GM12891 (cell line): ENCODE data around the gene HAGH. TPM values are rescaled to one million over a fixed set of nuclear protein-coding genes. Genes with fewer than 3 reads are reported as not detected.
"Not testable (repeated sequence)": the region's sequence is repeated elsewhere in the genome, so short reads cannot be mapped to it uniquely, and the experiment has no call there.

ENCODE experiments used
- DNase-seq: peaks from one replicate; pipeline ENCODE4 v3.0.0; 2011; ENCODE audit warnings: low spot score; ENCODE audit not compliant: insufficient read length
- FAIRE-seq: peaks from 2 replicates; lab custom pipeline; 2011; peaks lifted over from hg19 to GRCh38; lab: Jason Lieb, UNC
- PAX5 ChIP-seq: IDR thresholded peaks from 2 replicates; pipeline ENCODE4 v1.6.1; 2011; ENCODE audit warnings: low read length, moderate library complexity, mild to moderate bottlenecking; ENCODE audit not compliant: insufficient read depth, severe bottlenecking
- POLR2A ChIP-seq: IDR thresholded peaks from 2 replicates; pipeline ENCODE4 v1.6.1; 2011; ENCODE audit warnings: low read depth, low read length, control low read depth
- POLR2AphosphoS5 ChIP-seq: IDR thresholded peaks from 2 replicates; pipeline ENCODE4 v1.6.1; 2011; ENCODE audit warnings: low read depth, low read length, control low read depth
- POU2F2 ChIP-seq: IDR thresholded peaks from 2 replicates; pipeline ENCODE4 v1.6.1; 2011; ENCODE audit warnings: low read depth, mild to moderate bottlenecking, control low read depth, low read length, moderate library complexity
- SPI1 ChIP-seq: IDR thresholded peaks from 2 replicates; pipeline ENCODE4 v1.6.1; 2011; ENCODE audit warnings: low read depth, low read length, control low read depth
- TAF1 ChIP-seq: IDR thresholded peaks from 2 replicates; pipeline ENCODE4 v1.6.1; 2011; ENCODE audit warnings: low read depth, low read length, control low read depth
- polyA plus RNA-seq: library from polyadenylated mRNA; unstranded; fragments of >200 nt; gene quantifications from one replicate; pipeline ENCODE4 v1.2.1, GENCODE V29; 2012; ENCODE audit warnings: low read depth, missing spikeins, inconsistent platforms; ENCODE audit not compliant: missing spikeins

Gene HAGH
- polyA plus RNA-seq = 15.7 TPM

DNA sequence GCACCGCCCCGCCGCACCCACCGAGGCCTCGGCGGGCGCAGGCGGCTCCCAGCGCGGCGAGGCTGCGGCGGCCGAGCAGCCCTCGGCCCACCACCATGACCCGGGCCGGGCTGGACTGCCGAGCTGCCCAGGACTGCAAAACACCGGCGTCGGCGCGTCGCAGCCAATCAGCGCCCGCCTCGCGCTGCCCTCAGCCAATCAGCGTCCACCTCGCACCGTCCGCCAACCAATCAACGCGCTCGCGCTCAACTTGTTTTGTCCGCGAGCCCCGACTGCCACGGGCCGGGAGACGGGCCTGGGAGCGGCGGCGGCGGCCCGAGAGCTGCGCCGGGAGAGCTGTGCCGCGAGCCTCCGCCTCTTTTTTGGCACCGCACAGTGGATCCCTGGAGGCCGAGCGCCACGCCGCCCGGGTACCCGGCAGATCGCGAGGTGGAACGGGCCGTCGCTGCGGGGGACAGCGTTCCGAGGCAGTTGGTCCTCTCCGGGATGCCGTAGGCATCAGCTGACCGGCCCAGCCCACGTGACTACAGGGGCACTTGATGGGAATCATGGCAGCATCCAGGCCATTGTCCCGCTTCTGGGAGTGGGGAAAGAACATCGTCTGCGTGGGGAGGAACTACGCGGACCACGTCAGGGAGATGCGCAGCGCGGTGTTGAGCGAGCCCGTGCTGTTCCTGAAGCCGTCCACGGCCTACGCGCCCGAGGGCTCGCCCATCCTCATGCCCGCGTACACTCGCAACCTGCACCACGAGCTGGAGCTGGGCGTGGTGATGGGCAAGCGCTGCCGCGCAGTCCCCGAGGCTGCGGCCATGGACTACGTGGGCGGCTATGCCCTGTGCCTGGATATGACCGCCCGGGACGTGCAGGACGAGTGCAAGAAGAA lies at the start of gene HAGH, which contains the start of gene FAHD1:
HAGH (minus strand) TSS at position 135 of the 883 bp plus-strand sequence; CDS start at position 97, 38 bp downstream.
FAHD1 (plus strand) TSS at position 516 of the 883 bp plus-strand sequence; CDS start at position 549, 33 bp downstream.
- peak; percentile 100 for FAIRE-seq
- peak; percentile 98 for DNase-seq
- peak; percentile 80 for TF ChIP-seq POLR2AphosphoS5
- TF ChIP-seq POU2F2 = peak; percentile 80
- no peak for TF ChIP-seq PAX5
- peak; percentile 74 for TF ChIP-seq POLR2A
- TF ChIP-seq SPI1 = no peak
- peak; percentile 40; the same call in 1 of the 2 replicates for TF ChIP-seq TAF1

DNA sequence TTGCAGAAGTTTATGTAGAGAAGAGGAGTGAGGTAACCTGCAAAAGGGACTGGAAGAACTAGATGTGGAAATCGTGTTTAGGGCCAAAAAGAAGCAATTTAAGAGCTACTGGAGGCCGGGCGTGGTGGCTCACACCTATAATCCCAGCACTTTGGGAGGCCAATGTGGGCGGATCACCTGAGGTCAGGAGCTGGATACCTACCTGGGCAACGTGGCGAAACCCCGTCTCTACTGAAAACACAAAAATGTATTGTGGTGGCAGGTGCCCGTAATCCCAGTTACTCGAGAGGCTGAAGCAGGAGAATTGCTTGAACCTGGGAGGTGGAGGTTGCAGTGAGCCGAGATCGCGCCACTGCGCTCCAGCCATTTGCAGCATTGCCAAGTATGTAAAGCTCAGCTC lies 49.4 kb upstream of the HAGH start:
- not testable (repeated sequence) for DNase-seq
- FAIRE-seq = peak; percentile 51

DNA sequence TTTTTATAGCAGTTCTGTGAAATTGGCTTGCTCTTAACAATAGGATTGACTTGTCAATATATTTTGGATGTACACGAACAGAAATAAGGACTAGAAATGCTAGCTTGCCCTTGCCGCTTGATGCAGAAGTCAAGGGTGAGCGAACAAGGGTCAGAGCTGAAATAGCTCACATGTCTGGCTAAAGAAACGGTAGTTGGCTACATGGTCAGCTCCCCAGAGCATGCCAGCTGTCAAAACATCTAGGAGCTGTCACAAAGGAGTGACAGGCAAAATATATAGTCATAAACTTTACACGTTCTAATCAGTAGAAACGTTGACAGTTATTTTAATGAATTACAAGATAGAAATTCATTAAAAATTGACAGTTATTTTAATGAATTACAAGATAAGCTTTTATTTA lies 48.2 kb upstream of the HAGH start:
- TF ChIP-seq POLR2AphosphoS5 = no peak
- TF ChIP-seq SPI1 = no peak
- TF ChIP-seq POLR2A = no peak
- TF ChIP-seq TAF1 = no peak
- TF ChIP-seq PAX5 = no peak
- no peak for TF ChIP-seq POU2F2
- DNase-seq = no peak
- peak; percentile 13 for FAIRE-seq

DNA sequence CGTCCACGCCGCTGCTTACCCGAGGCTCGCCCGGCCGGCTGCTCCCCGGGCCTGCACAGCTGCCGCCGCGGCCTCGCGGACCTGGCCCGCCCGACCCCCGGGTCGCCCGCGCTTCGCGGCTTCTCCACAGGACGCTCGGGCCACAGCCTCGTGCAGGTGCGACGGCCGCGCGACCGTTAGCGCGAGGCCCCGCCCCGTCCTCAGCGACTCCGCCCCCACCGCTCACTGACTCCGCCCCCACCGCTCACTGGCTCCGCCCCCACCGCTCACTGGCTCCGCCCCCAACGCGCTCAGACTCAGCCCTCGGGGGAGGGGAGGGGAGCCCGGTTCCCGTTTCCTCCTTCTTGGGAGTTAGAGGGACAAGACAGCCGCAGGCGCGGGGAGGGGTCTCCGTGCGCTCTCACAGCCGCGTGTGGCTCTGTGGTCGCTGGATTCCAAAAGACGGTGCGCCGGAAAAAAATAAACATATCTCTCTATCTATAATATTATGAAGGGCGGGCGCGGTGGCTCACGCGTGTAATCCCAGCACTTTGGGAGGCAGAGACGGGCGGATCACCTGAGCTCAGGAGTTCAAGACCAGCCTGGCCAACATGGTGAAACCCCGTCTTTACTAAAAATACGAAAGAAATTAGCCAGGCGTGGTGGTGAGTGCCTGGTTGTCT lies 45.5 kb upstream of the HAGH start, which contains the start of gene MEIOB:
MEIOB (minus strand) TSS at position 191 of the 662 bp plus-strand sequence. CDS start 3,989 bp downstream, outside the sequence.
- no peak for TF ChIP-seq POU2F2
- no peak for TF ChIP-seq TAF1
- TF ChIP-seq SPI1 = no peak
- TF ChIP-seq PAX5 = no peak
- TF ChIP-seq POLR2A = no peak
- no peak for TF ChIP-seq POLR2AphosphoS5
- FAIRE-seq (no peak), DNase-seq (no peak)

DNA sequence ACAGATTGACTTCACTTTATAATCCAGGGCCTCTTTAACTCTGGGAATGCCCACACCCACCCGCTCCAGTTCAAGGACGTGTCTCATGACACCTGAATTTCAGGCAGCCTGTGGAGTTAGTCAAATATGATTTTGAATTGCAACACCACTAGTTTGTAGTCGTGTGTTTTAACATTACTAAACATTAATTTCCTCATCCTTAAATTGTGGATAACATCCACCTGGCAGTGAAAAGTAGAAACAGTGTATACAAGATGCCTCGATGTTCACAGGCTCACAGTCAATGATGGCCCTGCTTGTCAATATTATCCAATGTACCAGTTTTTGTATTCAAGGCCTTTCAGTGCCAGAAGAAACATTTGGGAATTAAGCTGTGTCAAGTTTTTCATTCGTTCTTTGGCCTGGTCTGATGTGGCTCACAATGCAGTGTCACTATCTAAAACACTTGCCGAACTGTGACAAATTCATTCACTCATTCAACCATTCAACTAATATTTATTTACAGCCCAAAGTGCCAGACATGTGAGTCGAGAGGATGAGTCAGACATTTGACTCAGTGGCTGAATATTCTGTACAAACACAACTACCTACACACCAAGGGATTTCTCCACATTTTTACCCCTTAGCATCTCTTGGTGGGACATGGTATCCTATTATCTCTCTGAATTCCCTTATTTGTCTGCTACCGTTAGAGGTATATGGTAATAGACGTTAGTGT lies 43.9 kb upstream of the HAGH start:
- DNase-seq (no peak), FAIRE-seq (no peak)
- no peak for TF ChIP-seq PAX5
- no peak for TF ChIP-seq POLR2AphosphoS5
- no peak for TF ChIP-seq POLR2A
- TF ChIP-seq TAF1 = no peak
- TF ChIP-seq POU2F2 = no peak
- no peak for TF ChIP-seq SPI1

DNA sequence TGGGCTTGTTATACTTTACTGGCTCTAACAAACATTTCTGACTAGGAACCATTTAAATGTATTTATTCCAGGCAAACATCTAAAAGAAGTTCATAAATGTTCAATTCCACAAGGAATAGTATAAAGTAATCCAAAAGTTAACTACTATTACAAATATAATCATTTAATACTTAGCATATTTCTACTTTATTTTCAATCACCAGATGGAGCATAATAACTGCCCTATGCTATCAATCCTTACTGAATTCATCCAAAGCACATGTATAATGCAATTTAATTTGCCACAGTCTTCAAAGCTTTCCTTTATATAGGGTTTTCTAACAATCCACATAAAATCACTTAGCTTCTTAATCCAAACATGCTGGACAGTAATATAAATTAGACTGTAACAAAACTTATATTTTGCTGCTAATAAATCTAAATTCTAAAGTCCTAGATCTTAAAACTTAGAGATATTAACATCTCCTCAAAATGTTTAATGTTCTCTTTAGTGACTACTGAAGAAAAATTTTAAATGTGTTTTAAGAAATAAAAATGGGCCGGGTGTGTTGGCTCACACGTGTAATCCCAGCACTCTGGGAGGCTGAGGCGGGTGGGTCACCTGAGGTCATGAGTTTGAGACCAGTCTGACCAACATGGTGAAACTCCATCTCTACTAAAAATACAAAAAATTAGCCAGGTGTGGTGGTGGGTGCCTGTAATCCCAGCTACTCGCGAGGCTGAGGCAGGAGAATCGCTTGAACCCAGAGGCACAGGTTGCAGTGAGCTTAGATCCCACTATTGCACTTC lies 39.5 kb upstream of the HAGH start:
- no peak for TF ChIP-seq POLR2AphosphoS5
- TF ChIP-seq SPI1 = no peak
- no peak for TF ChIP-seq POLR2A
- no peak for TF ChIP-seq POU2F2
- TF ChIP-seq TAF1 = no peak
- TF ChIP-seq PAX5 = no peak
- DNase-seq (no peak), FAIRE-seq (no peak)

DNA sequence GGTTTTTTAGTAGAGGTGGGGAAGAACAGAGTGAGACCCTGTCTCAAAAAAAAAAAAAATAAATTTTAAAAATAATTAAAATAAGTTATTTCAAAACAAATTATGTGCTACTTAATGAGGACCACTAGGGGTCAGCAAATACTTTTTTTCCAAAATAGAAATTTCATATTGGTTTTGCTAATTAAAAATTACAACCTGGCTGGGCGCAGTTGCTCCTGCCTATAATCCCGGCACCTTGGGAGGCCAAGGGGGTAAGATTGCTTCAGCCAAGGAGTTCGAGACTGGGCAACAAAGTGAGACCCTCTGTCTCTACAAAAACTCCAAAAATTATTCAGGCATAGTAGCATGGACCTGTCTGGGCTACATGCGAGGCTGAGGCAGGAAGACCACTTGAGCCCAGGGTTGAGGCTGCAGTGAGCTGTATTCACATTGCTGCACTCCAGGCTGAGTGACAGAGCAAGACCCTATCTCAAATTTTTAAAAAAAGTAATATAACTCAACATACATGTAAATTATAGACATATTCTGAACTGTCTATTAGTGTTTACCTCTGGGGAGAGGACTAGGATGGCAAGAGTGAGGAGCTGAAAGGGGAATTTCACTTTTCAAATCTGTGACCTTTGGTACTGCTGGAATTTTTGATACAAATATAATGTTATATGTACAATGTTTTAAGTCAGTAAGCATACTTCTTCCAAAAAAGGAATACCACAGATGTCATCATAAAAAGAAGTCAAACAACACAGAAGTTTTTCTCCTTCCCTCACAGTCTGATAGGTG lies 37.2 kb upstream of the HAGH start:
- TF ChIP-seq TAF1 (no peak), POLR2A (no peak), SPI1 (no peak), PAX5 (no peak), POU2F2 (no peak), POLR2AphosphoS5 (no peak)
- no peak for DNase-seq
- FAIRE-seq = no peak

DNA sequence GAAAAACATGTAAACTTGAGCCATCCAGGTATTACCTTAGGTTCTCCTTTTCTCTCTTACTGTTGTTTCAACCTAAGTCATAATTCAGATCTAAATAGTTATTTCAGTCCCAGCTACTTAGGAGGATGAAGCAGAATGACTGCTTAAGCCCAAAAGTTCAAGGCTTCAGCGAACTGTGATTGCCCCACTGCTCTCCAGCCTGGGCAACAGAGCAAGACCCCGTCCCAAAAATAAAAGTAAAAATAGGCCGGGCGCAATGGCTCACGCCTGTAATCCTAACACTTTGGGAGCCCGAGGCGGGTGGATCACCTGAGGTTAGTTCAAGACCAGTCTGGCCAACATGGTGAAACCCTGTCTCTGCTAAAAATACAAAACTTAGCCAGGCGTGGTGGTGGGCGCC lies 35.8 kb upstream of the HAGH start:
- no peak for FAIRE-seq
- no peak for DNase-seq
- TF ChIP-seq SPI1 (no peak), PAX5 (no peak), TAF1 (no peak), POU2F2 (no peak), POLR2AphosphoS5 (no peak), POLR2A (no peak)

DNA sequence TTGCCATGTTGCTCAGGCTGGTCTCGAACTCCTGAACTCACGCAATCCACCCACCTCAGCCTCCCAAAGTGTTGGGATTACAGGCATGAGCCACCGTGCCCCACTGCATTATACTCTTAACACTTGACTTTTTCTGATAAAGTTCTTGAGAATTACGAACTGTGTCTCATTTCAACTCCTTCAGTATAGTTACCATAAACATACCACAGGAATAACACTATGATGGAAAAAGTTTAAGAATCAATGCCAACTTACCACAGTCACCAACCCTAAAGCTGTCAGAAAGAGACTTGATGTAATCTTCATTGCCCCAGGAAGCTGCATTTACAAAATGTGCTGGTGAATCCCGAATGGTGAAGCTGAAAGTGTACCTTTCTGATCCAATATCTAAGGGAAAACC lies 35.1 kb upstream of the HAGH start:
- TF ChIP-seq SPI1 = no peak
- TF ChIP-seq TAF1 = no peak
- no peak for TF ChIP-seq POU2F2
- no peak for TF ChIP-seq POLR2AphosphoS5
- no peak for TF ChIP-seq PAX5
- no peak for TF ChIP-seq POLR2A
- FAIRE-seq (no peak), DNase-seq (no peak)
